ENCODE results near the gene CAPZA1. TPM values are rescaled to one million over a fixed set of nuclear protein-coding genes. Genes with fewer than 3 reads are reported as not detected.

The CAPZA1 gene
- total RNA-seq, 1 experiment from 2014 or later = 97.5 TPM

DNA sequence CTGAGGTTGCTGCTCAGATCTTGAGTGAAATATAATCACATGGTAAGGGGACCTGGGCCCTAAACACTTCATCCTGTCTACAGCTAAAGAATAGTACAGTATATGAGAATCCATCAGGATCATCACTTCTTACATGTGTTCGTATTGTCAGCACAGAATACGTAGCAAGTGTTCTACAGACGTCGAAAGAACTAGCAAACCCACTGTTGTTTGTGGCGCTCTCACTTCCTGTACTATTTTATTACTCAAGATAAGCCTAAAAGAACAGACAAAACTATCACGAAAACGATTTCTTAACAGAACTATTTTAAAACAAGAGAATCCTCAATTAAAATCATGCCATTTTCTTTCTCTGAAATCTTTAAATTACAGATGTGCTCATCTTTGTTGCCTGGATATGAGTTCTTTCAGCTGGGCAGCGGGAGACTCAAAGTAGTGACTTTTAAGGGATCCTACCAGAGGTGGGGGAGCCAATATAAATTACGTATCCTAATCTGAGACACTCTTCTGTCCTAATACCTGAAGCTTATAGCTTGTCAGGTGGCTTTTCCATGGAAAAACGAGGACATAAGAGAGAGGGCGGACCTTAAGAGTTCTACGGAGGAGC lies 1.4 kb upstream of the CAPZA1 start (continued):
- TF ChIP-seq, protein P1, sequence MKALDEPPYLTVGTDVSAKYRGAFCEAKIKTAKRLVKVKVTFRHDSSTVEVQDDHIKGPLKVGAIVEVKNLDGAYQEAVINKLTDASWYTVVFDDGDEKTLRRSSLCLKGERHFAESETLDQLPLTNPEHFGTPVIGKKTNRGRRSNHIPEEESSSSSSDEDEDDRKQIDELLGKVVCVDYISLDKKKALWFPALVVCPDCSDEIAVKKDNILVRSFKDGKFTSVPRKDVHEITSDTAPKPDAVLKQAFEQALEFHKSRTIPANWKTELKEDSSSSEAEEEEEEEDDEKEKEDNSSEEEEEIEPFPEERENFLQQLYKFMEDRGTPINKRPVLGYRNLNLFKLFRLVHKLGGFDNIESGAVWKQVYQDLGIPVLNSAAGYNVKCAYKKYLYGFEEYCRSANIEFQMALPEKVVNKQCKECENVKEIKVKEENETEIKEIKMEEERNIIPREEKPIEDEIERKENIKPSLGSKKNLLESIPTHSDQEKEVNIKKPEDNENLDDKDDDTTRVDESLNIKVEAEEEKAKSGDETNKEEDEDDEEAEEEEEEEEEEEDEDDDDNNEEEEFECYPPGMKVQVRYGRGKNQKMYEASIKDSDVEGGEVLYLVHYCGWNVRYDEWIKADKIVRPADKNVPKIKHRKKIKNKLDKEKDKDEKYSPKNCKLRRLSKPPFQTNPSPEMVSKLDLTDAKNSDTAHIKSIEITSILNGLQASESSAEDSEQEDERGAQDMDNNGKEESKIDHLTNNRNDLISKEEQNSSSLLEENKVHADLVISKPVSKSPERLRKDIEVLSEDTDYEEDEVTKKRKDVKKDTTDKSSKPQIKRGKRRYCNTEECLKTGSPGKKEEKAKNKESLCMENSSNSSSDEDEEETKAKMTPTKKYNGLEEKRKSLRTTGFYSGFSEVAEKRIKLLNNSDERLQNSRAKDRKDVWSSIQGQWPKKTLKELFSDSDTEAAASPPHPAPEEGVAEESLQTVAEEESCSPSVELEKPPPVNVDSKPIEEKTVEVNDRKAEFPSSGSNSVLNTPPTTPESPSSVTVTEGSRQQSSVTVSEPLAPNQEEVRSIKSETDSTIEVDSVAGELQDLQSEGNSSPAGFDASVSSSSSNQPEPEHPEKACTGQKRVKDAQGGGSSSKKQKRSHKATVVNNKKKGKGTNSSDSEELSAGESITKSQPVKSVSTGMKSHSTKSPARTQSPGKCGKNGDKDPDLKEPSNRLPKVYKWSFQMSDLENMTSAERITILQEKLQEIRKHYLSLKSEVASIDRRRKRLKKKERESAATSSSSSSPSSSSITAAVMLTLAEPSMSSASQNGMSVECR (CRISPR knock-in tag; IDR thresholded peaks at IDR 0.05; ENCODE audit: borderline replicate concordance) = no peak
- TF ChIP-seq ZNF416 (CRISPR knock-in tag; IDR thresholded peaks at IDR 0.05) (no peak), ZNF138 (CRISPR knock-in tag; conservative IDR thresholded peaks at IDR 0.05) (no peak), SMAD3 (CRISPR knock-in tag; IDR thresholded peaks at IDR 0.05; ENCODE audit: borderline replicate concordance) (no peak), RELA (CRISPR knock-in tag; IDR thresholded peaks at IDR 0.05; ENCODE audit: borderline replicate concordance) (no peak)
- TF ChIP-seq, protein P2, sequence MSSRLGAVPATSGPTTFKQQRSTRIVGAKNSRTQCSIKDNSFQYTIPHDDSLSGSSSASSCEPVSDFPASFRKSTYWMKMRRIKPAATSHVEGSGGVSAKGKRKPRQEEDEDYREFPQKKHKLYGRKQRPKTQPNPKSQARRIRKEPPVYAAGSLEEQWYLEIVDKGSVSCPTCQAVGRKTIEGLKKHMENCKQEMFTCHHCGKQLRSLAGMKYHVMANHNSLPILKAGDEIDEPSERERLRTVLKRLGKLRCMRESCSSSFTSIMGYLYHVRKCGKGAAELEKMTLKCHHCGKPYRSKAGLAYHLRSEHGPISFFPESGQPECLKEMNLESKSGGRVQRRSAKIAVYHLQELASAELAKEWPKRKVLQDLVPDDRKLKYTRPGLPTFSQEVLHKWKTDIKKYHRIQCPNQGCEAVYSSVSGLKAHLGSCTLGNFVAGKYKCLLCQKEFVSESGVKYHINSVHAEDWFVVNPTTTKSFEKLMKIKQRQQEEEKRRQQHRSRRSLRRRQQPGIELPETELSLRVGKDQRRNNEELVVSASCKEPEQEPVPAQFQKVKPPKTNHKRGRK (CRISPR knock-in tag; IDR thresholded peaks at IDR 0.05; ENCODE audit: borderline replicate concordance) = no peak

DNA sequence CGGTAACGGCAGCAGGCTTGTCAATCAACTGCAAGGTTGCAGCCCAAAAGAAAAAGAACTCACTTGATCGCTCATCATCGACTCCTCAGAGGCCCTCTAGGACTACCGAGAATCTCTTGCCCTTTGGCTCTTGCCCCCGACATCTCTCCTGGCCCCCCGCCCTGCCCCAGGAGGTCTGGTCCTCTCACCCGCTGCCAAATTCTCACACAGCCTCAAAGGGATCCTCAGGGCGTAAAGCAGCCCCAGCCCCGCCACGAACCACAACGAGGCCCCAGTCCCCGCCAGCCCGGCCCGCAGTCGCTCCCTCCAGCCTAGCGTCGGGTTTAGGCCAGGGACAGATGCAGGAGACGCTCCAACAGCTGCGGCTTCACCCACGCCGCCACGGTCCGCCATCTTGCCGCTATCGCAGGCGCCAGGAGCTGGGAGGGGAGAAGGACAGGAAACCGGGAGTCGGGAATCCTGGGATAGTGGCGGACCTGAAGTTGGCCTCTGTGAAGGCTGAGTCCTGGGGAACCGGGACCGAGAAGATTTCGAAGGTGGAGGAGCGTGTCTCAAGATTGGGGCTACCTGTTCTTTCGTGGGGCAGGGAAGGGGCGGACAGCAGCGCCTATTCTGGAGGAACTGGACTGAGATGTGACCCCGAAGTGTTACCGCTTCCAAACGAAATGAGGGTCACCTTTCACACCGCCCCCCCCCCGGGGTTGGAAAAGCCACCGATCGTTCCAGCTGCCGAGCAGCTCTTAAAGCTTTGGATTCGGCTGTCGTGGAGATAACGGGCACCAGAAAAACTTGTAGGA lies 713 bp upstream of the CAPZA1 start, which contains the start of gene ST7L:
ST7L (minus strand) TSS at position 421 of the 797 bp plus-strand sequence; CDS start at position 393, 28 bp downstream.
- no peaks in the 10 kb centered on the region for H3K27me3 Mint-ChIP-seq (ENCODE audit: low read depth)
- POLR2A ChIA-PET = interaction anchor here (0.9 to 2.2 kb wide), 3 partner anchors 56 to 152 kb away, joined by 3 to 16 read pairs (median 5); partner anchors contain the start of gene MOV10
- ATAC-seq = peak; percentile 60
- H3K4me1 Mint-ChIP-seq = peaks cover 21% of the 10 kb centered on the region
- peak; percentile 72 for DNase-seq (ENCODE audit: low spot score)
- H3K4me3 Mint-ChIP-seq = peak within 1 kb of the TSS; percentile 99
- CTCF ChIA-PET = interaction anchor here (1.0 to 2.3 kb wide), 7 partner anchors 55 to 228 kb away, joined by 3 to 10 read pairs (median 3); partner anchors contain the start of genes MOV10 and PPM1J
- H3K27ac Mint-ChIP-seq = peak within 1 kb of the TSS; percentile 99
- H3K9me3 Mint-ChIP-seq = no peaks in the 10 kb centered on the region
- H3K36me3 Mint-ChIP-seq = peaks cover 14% of the 10 kb centered on the region
- TF ChIP-seq, protein P2 (CRISPR knock-in tag; IDR thresholded peaks at IDR 0.05; ENCODE audit: borderline replicate concordance) = no peak
- TF ChIP-seq, protein P3, sequence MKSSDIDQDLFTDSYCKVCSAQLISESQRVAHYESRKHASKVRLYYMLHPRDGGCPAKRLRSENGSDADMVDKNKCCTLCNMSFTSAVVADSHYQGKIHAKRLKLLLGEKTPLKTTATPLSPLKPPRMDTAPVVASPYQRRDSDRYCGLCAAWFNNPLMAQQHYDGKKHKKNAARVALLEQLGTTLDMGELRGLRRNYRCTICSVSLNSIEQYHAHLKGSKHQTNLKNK (CRISPR knock-in tag; IDR thresholded peaks at IDR 0.05) = no peak
- TF ChIP-seq, protein P4, sequence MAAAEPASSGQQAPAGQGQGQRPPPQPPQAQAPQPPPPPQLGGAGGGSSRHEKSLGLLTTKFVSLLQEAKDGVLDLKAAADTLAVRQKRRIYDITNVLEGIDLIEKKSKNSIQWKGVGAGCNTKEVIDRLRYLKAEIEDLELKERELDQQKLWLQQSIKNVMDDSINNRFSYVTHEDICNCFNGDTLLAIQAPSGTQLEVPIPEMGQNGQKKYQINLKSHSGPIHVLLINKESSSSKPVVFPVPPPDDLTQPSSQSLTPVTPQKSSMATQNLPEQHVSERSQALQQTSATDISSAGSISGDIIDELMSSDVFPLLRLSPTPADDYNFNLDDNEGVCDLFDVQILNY (CRISPR knock-in tag; IDR thresholded peaks at IDR 0.05) = no peak
- TF ChIP-seq NFYB (CRISPR knock-in tag; conservative IDR thresholded peaks at IDR 0.05; ENCODE audit: low read depth) (no peak), ZNF232 (CRISPR knock-in tag; IDR thresholded peaks at IDR 0.05) (peak; percentile 86), ZNF416 (CRISPR knock-in tag; IDR thresholded peaks at IDR 0.05) (no peak), SMAD3 (CRISPR knock-in tag; IDR thresholded peaks at IDR 0.05; ENCODE audit: borderline replicate concordance) (no peak), ETV6 (CRISPR knock-in tag; IDR thresholded peaks at IDR 0.05) (0 out of 2 replicates have a peak, but pooled peaks have one; percentile 35), NR2C2 (CRISPR knock-in tag; IDR thresholded peaks at IDR 0.05) (no peak)
- TF ChIP-seq, protein P5, sequence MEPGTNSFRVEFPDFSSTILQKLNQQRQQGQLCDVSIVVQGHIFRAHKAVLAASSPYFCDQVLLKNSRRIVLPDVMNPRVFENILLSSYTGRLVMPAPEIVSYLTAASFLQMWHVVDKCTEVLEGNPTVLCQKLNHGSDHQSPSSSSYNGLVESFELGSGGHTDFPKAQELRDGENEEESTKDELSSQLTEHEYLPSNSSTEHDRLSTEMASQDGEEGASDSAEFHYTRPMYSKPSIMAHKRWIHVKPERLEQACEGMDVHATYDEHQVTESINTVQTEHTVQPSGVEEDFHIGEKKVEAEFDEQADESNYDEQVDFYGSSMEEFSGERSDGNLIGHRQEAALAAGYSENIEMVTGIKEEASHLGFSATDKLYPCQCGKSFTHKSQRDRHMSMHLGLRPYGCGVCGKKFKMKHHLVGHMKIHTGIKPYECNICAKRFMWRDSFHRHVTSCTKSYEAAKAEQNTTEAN (CRISPR knock-in tag; IDR thresholded peaks at IDR 0.05) = no peak
- TF ChIP-seq, protein P6, sequence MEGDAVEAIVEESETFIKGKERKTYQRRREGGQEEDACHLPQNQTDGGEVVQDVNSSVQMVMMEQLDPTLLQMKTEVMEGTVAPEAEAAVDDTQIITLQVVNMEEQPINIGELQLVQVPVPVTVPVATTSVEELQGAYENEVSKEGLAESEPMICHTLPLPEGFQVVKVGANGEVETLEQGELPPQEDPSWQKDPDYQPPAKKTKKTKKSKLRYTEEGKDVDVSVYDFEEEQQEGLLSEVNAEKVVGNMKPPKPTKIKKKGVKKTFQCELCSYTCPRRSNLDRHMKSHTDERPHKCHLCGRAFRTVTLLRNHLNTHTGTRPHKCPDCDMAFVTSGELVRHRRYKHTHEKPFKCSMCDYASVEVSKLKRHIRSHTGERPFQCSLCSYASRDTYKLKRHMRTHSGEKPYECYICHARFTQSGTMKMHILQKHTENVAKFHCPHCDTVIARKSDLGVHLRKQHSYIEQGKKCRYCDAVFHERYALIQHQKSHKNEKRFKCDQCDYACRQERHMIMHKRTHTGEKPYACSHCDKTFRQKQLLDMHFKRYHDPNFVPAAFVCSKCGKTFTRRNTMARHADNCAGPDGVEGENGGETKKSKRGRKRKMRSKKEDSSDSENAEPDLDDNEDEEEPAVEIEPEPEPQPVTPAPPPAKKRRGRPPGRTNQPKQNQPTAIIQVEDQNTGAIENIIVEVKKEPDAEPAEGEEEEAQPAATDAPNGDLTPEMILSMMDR (IDR thresholded peaks at IDR 0.05) = no peak
- TF ChIP-seq, protein P7, sequence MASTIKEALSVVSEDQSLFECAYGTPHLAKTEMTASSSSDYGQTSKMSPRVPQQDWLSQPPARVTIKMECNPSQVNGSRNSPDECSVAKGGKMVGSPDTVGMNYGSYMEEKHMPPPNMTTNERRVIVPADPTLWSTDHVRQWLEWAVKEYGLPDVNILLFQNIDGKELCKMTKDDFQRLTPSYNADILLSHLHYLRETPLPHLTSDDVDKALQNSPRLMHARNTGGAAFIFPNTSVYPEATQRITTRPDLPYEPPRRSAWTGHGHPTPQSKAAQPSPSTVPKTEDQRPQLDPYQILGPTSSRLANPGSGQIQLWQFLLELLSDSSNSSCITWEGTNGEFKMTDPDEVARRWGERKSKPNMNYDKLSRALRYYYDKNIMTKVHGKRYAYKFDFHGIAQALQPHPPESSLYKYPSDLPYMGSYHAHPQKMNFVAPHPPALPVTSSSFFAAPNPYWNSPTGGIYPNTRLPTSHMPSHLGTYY (CRISPR knock-in tag; IDR thresholded peaks at IDR 0.05) = no peak
- TF ChIP-seq, protein P8, sequence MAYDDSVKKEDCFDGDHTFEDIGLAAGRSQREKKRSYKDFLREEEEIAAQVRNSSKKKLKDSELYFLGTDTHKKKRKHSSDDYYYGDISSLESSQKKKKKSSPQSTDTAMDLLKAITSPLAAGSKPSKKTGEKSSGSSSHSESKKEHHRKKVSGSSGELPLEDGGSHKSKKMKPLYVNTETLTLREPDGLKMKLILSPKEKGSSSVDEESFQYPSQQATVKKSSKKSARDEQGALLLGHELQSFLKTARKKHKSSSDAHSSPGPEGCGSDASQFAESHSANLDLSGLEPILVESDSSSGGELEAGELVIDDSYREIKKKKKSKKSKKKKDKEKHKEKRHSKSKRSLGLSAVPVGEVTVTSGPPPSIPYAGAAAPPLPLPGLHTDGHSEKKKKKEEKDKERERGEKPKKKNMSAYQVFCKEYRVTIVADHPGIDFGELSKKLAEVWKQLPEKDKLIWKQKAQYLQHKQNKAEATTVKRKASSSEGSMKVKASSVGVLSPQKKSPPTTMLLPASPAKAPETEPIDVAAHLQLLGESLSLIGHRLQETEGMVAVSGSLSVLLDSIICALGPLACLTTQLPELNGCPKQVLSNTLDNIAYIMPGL (CRISPR knock-in tag; IDR thresholded peaks at IDR 0.05) = peak; percentile 61; the same call in 1 of the 2 replicates
